A549 (cell line): ENCODE data around the gene FGF14.

Experiments used
- CBX8 ChIP-seq: fragments of 200-600 bp; sonication (generic); IDR thresholded peaks from 2 replicates; pipeline ENCODE4 v1.6.1; 2016
- CTCF ChIP-seq: fragments of >200 bp; sonication (Bioruptor Twin); formaldehyde crosslinking; IDR thresholded peaks from 3 replicates; pipeline ENCODE4 v1.5.1; 2016
- KDM5A ChIP-seq: fragments of 200-600 bp; sonication (generic); IDR thresholded peaks from 2 replicates; pipeline ENCODE4 v1.6.1; 2016; ENCODE audit warnings: antibody characterized with exemption, mild to moderate bottlenecking
- MAX ChIP-seq: IDR thresholded peaks from 2 replicates; pipeline ENCODE4 v1.6.1; 2012
- MYC ChIP-seq: IDR thresholded peaks from 2 replicates; pipeline ENCODE4 v1.6.1; 2012; ENCODE audit warnings: mild to moderate bottlenecking, inconsistent platforms, low read length, improper control_type of control experiment, borderline replicate concordance
- PBX3 ChIP-seq: IDR thresholded peaks from 2 replicates; pipeline ENCODE4 v1.6.1; 2012
- POLR2A ChIP-seq: IDR thresholded peaks from 2 replicates; pipeline ENCODE4 v1.6.1; 2012; ENCODE audit warnings: mild to moderate bottlenecking, low read length
- POLR2AphosphoS2 ChIP-seq: conservative IDR thresholded peaks from 2 replicates; pipeline ENCODE4 v1.6.1; 2012; ENCODE audit warnings: low read length, improper control_type of control experiment, inconsistent platforms
- RCOR1 ChIP-seq: fragments of 150-350 bp; IDR thresholded peaks from 2 replicates; pipeline ENCODE4 v1.6.1; 2014; ENCODE audit warnings: antibody characterized with exemption, low read length, low read depth
- REST ChIP-seq: fragments of 200-600 bp; sonication (generic); IDR thresholded peaks from 2 replicates; pipeline ENCODE4 v1.6.1; 2016; ENCODE audit warnings: antibody characterized with exemption, mild to moderate bottlenecking, moderate library complexity
- USF2 ChIP-seq: fragments of 450-650 bp; IDR thresholded peaks from 2 replicates; pipeline ENCODE4 v1.6.1; 2014; ENCODE audit warnings: antibody characterized with exemption

GRCh38 chr13:101767131-101767530 lies 634.7 kb downstream of the FGF14 start:
- TF ChIP-seq CTCF (no peak), POLR2AphosphoS2 (no peak), PBX3 (no peak), MYC (no peak), USF2 (no peak), KDM5A (no peak), REST (no peak), CBX8 (no peak), RCOR1 (no peak), POLR2A (no peak), MAX (no peak)
